Loucy (cell line): ENCODE results near the gene FLT1.

Experiments used
- CTCF ChIP-seq: fragments of 200-600 bp; sonication (generic); conservative IDR thresholded peaks from 2 replicates; pipeline ENCODE4 v1.5.1; 2014; ENCODE audit warnings: mild to moderate bottlenecking, antibody characterized with exemption, low read length
- EZH2phosphoT487 ChIP-seq: fragments of 200-600 bp; IDR thresholded peaks from 2 replicates; pipeline ENCODE4 v1.6.1; 2018; ENCODE audit warnings: antibody characterized with exemption, mild to moderate bottlenecking, moderate library complexity, borderline replicate concordance

- TF ChIP-seq CTCF (no peak), EZH2phosphoT487 (no peak)
Measured at GRCh38 chr13:28477709-28477973, 17.3 kb downstream of the FLT1 start.
